CD14-positive monocyte (primary cell): ENCODE results near the gene CLK4. TPM values are rescaled to one million over a fixed set of nuclear protein-coding genes. Genes with fewer than 3 reads are reported as not detected.

ENCODE experiments used
- DNase-seq, 3 donors: peaks; one replicate each; pipeline ENCODE4 v3.0.0-alpha.2; 2011 to 2022
- H2AFZ ChIP-seq: 2 replicates; pipeline ENCODE4 v1.6.0; 2012; ENCODE audit warnings: mild to moderate bottlenecking, low read depth, low read length, inconsistent platforms; ENCODE audit not compliant: insufficient read depth, poor library complexity, severe bottlenecking
- H3K27ac ChIP-seq, 2 donors: 1 replicate in 1 of 2; 2 replicates in 1 of 2; pipeline ENCODE4 v1.5.1; 2012 to 2013; ENCODE audit warnings: low read length in 2 of 2, control low read depth in 1 of 2, inconsistent platforms in 1 of 2, low read depth in 1 of 2, mild to moderate bottlenecking in 1 of 2
- H3K27me3 ChIP-seq, 2 donors: one replicate each; pipeline versions ENCODE4 v1.6.0 to v1.6.1; 2011 to 2013; ENCODE audit warnings: low read length in 2 of 2; ENCODE audit not compliant: control insufficient read depth in 2 of 2, insufficient read depth in 2 of 2
- H3K36me3 ChIP-seq, 2 donors: replicated peaks in 1 of 2; 1 replicate in 1 of 2; 2 replicates in 1 of 2; pipeline versions ENCODE4 v1.5.1 to v1.6.1; 2012 to 2013; ENCODE audit warnings: low read length in 2 of 2, control low read depth in 1 of 2, inconsistent platforms in 1 of 2, mild to moderate bottlenecking in 1 of 2; ENCODE audit not compliant: insufficient read depth in 2 of 2, control insufficient read depth in 1 of 2
- H3K4me1 ChIP-seq, 2 donors: 1 replicate in 1 of 2; 2 replicates in 1 of 2; pipeline versions ENCODE4 v1.5.1 to v1.6.1; 2012 to 2013; ENCODE audit warnings: low read length in 2 of 2, control low read depth in 1 of 2, inconsistent platforms in 1 of 2, mild to moderate bottlenecking in 1 of 2, moderate library complexity in 1 of 2; ENCODE audit not compliant: insufficient read depth in 2 of 2, control insufficient read depth in 1 of 2
- H3K4me2 ChIP-seq: replicated peaks from 2 replicates; pipeline ENCODE3; 2012; ENCODE audit warnings: low read length, moderate library complexity, mild to moderate bottlenecking; ENCODE audit not compliant: poor library complexity, severe bottlenecking; ENCODE audit errors: extremely low read depth
- H3K4me3 ChIP-seq, 3 experiments: fragments of 200-600 bp in 1 of 3; sonication (generic) in 1 of 3; replicated peaks in 1 of 3; 1 replicate in 2 of 3; 2 replicates in 1 of 3; pipeline ENCODE4 v1.5.1; 2011 to 2013; ENCODE audit warnings: low read length in 3 of 3, mild to moderate bottlenecking in 3 of 3, control low read depth in 2 of 3, low read depth in 2 of 3, inconsistent platforms in 1 of 3, moderate library complexity in 1 of 3
- H3K79me2 ChIP-seq: 2 replicates; pipeline ENCODE4 v1.6.0; 2012; ENCODE audit warnings: mild to moderate bottlenecking, control low read depth, inconsistent platforms, low read length, moderate library complexity; ENCODE audit not compliant: insufficient read depth
- H3K9ac ChIP-seq: 2 replicates; pipeline ENCODE4 v1.6.0; 2017; ENCODE audit warnings: low read length, mild to moderate bottlenecking; ENCODE audit not compliant: insufficient read depth, poor library complexity, severe bottlenecking
- H3K9me3 ChIP-seq, 2 donors: replicated peaks in 1 of 2; 1 replicate in 1 of 2; 2 replicates in 1 of 2; pipeline versions ENCODE4 v1.5.1 to v1.6.1; 2012 to 2013; ENCODE audit warnings: low read length in 2 of 2, control low read depth in 1 of 2; ENCODE audit not compliant: control insufficient read depth in 1 of 2, insufficient read depth in 1 of 2
- H4K20me1 ChIP-seq: 2 replicates; pipeline ENCODE4 v1.6.0; 2012; ENCODE audit warnings: mild to moderate bottlenecking, low read length, control low read depth, moderate library complexity; ENCODE audit not compliant: insufficient read depth
- H3K27ac Mint-ChIP-seq, 7 donors: one replicate each; pipeline ENCODE4 v1.8.0; 2020; ENCODE audit warnings: mild to moderate bottlenecking in 7 of 7, mixed read lengths in 7 of 7, moderate library complexity in 6 of 7, inconsistent platforms in 2 of 7
- H3K27me3 Mint-ChIP-seq, 3 donors: one replicate each; pipeline ENCODE4 v1.8.0; 2021 to 2022; ENCODE audit warnings: low read depth in 3 of 3, mild to moderate bottlenecking in 3 of 3, mixed read lengths in 3 of 3, moderate library complexity in 3 of 3, inconsistent platforms in 1 of 3
- H3K36me3 Mint-ChIP-seq, 2 donors: one replicate each; pipeline ENCODE4 v1.8.0; 2020; ENCODE audit warnings: mixed read lengths in 2 of 2, inconsistent platforms in 1 of 2, mild to moderate bottlenecking in 1 of 2
- H3K4me1 Mint-ChIP-seq: one replicate; pipeline ENCODE4 v1.8.0; 2020; ENCODE audit warnings: mild to moderate bottlenecking, mixed read lengths
- H3K4me3 Mint-ChIP-seq, 2 donors: one replicate each; pipeline ENCODE4 v1.8.0; 2020; ENCODE audit warnings: mild to moderate bottlenecking in 2 of 2, mixed read lengths in 2 of 2, moderate library complexity in 1 of 2
- H3K9me3 Mint-ChIP-seq, 7 donors: one replicate each; pipeline ENCODE4 v1.8.0; 2020 to 2022; ENCODE audit warnings: mixed read lengths in 7 of 7, mild to moderate bottlenecking in 6 of 7, moderate library complexity in 6 of 7, inconsistent platforms in 2 of 7
- CTCF ChIP-seq: fragments of 200-600 bp; IDR thresholded peaks from one replicate; pipeline ENCODE4 v1.8.0; 2022; ENCODE audit warnings: antibody characterized with exemption, mild to moderate bottlenecking
- WGBS: methylation state at CpG from one replicate; pipeline ENCODE4 v1.1.5; 2013; ENCODE audit warnings: missing lambda C conversion rate; ENCODE audit not compliant: insufficient coverage; 5-methylcytosine and 5-hydroxymethylcytosine counted together
- intact Hi-C, 2 donors: fragments of 100-400 bp; cut with micrococcal nuclease; formaldehyde crosslinking; loops; one replicate each; pipeline versions ENCODE4 v1.15.0 to v1.15.1; 2023
- polyA plus RNA-seq, 3 donors: library from polyadenylated mRNA; depleted of rRNA in 1 of 3; unstranded in 2 of 3; stranded (reverse) in 1 of 3; fragments of 300-500 nt in 2 of 3; fragments of >200 nt in 1 of 3; fragmentation: Illumina TruSeq in 2 of 3; gene quantifications; 1 replicate in 2 of 3; 2 replicates in 1 of 3; pipeline ENCODE4 v1.2.3, GENCODE V29; 2012 to 2021

CLK4 gene
- polyA plus RNA-seq, 3 donors, result 3.0 to 46.9 (median 4.9) TPM

- Histone ChIP-seq H3K4me2 (peak overlapping the region; percentile 21), H3K27ac (peak overlapping the region; percentile 26 to 73), H3K79me2 (no peaks in the 10 kb centered on the region), H3K27me3 (no peaks in the 10 kb centered on the region), H3K9me3 (peaks cover 0 to 3% of the 10 kb centered on the region in 2 donors), H3K36me3 (no peaks in the 10 kb centered on the region), H3K4me1 (peaks cover 18 to 28% of the 10 kb centered on the region in 2 donors), H4K20me1 (no peaks in the 10 kb centered on the region), H2AFZ (no peak overlapping the region), H3K4me3 (peak overlapping the region in 1 of 3 experiments; percentile 15), H3K9ac (no peak overlapping the region)
- peaks cover 5 to 27% (median 6%) of the 10 kb centered on the region in 7 donors for H3K9me3 Mint-ChIP-seq
- no peaks in the 10 kb centered on the region for H3K36me3 Mint-ChIP-seq
- no peak for TF ChIP-seq CTCF
- peak overlapping the region in 5 of 7 donors; percentile 14 to 88 (median 81) for H3K27ac Mint-ChIP-seq
- WGBS, result 81% methylated on average over 4 of the region's 5 CpGs
- intact Hi-C loops, result no loop called here
- DNase-seq, result no peak
- H3K4me3 Mint-ChIP-seq, result no peak overlapping the region
- H3K27me3 Mint-ChIP-seq, result peaks cover 4 to 5% (median 4%) of the 10 kb centered on the region in 3 donors
- H3K4me1 Mint-ChIP-seq, result peaks cover 17% of the 10 kb centered on the region
Measured at GRCh38 chr5:178650214-178650613, 23.4 kb upstream of the CLK4 start.

GRCh38 chr5:178649580-178649979 is 22.7 kb upstream of the CLK4 start:
- Mint-ChIP-seq H3K4me3 (no peak overlapping the region), H3K27me3 (peaks cover 2 to 6% (median 4%) of the 10 kb centered on the region in 3 donors), H3K27ac (peak overlapping the region in 6 of 7 donors; percentile 20 to 89 (median 85)), H3K9me3 (peaks cover 5 to 25% (median 6%) of the 10 kb centered on the region in 7 donors), H3K4me1 (peaks cover 24% of the 10 kb centered on the region), H3K36me3 (no peaks in the 10 kb centered on the region)
- H3K4me2 ChIP-seq, result peak overlapping the region; percentile 21
- H3K4me3 ChIP-seq, result peak overlapping the region in 1 of 3 experiments; percentile 15
- no peaks in the 10 kb centered on the region for H3K79me2 ChIP-seq
- H3K4me1 ChIP-seq, result peaks cover 24 to 34% of the 10 kb centered on the region in 2 donors
- peak overlapping the region; percentile 47 for H2AFZ ChIP-seq
- peak; percentile 39 to 49 (median 43) for DNase-seq
- no peaks in the 10 kb centered on the region for H3K27me3 ChIP-seq
- H4K20me1 ChIP-seq, result no peaks in the 10 kb centered on the region
- peak overlapping the region; percentile 26 to 73 for H3K27ac ChIP-seq
- no peaks in the 10 kb centered on the region for H3K36me3 ChIP-seq
- H3K9ac ChIP-seq, result no peak overlapping the region
- peaks cover 0 to 3% of the 10 kb centered on the region in 2 donors for H3K9me3 ChIP-seq
- intact Hi-C loops, result no loop called here
- no peak for TF ChIP-seq CTCF
- WGBS, result 58% methylated on average over 3 of the region's 3 CpGs
